Measurements from ENCODE around the gene SOS1.

The SOS1 gene

GRCh38 chr2:39154944-39155343 lies 34.1 kb upstream of the SOS1 start:
- no peak overlapping the region for H3K4me3 ChIP-seq (ENCODE audit: low read depth, low read length)
- TF ChIP-seq, protein P1, sequence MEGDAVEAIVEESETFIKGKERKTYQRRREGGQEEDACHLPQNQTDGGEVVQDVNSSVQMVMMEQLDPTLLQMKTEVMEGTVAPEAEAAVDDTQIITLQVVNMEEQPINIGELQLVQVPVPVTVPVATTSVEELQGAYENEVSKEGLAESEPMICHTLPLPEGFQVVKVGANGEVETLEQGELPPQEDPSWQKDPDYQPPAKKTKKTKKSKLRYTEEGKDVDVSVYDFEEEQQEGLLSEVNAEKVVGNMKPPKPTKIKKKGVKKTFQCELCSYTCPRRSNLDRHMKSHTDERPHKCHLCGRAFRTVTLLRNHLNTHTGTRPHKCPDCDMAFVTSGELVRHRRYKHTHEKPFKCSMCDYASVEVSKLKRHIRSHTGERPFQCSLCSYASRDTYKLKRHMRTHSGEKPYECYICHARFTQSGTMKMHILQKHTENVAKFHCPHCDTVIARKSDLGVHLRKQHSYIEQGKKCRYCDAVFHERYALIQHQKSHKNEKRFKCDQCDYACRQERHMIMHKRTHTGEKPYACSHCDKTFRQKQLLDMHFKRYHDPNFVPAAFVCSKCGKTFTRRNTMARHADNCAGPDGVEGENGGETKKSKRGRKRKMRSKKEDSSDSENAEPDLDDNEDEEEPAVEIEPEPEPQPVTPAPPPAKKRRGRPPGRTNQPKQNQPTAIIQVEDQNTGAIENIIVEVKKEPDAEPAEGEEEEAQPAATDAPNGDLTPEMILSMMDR (IDR thresholded peaks at IDR 0.05; ENCODE audit: borderline replicate concordance, insufficient read depth, low read depth, low read length): no peak

- TF ChIP-seq, protein P1 (IDR thresholded peaks at IDR 0.05; ENCODE audit: borderline replicate concordance, insufficient read depth, low read depth, low read length): no peak
- no peak overlapping the region for H3K4me3 ChIP-seq (ENCODE audit: low read depth, low read length)
These were observed 32.5 kb upstream of the SOS1 start for GRCh38 chr2:39153312-39153711.

- H3K4me3 ChIP-seq (ENCODE audit: low read depth, low read length): no peak overlapping the region
- TF ChIP-seq, protein P1 (IDR thresholded peaks at IDR 0.05; ENCODE audit: borderline replicate concordance, insufficient read depth, low read depth, low read length): no peak
These were observed 31.7 kb upstream of the SOS1 start for GRCh38 chr2:39152504-39152903.

DNA sequence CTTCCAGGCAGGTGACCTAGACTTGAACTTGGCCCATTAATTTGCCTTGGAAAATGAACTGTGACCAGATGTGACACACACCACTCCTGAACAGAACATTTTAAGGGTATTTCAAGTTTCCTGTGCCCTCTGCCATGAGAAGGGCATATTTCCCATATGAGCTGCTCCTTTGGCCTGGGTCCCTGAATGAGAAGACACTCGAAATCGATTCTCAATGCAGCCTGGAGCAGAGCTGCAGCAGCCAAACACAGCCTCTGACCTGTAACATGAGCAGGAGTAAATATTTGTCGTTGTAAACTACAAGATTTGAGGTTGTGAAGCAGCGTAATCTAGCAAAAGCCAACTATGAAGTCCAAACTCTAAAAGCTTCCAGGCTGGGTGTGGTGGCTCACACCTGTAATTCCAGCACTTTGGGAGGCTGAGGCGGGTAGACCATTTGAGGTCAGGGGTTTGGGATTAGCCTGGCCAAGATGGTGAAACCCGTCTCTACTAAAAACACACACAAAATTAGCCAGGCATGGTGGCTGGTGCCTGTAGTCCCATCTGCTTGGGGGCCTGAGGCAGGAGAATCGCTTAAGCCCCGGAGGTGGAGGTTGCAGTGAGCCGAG lies 30.1 kb upstream of the SOS1 start:
- no peak overlapping the region for H3K4me3 ChIP-seq (ENCODE audit: low read depth, low read length)
- TF ChIP-seq, protein P1 (IDR thresholded peaks at IDR 0.05; ENCODE audit: borderline replicate concordance, insufficient read depth, low read depth, low read length): no peak

GRCh38 chr2:39150102-39150562 lies 29.3 kb upstream of the SOS1 start:
- no peak overlapping the region for H3K4me3 ChIP-seq (ENCODE audit: low read depth, low read length)
- TF ChIP-seq, protein P1 (IDR thresholded peaks at IDR 0.05; ENCODE audit: borderline replicate concordance, insufficient read depth, low read depth, low read length): no peak

GRCh38 chr2:39146630-39147029 lies 25.8 kb upstream of the SOS1 start:
- TF ChIP-seq, protein P1 (IDR thresholded peaks at IDR 0.05; ENCODE audit: borderline replicate concordance, insufficient read depth, low read depth, low read length): no peak
- H3K4me3 ChIP-seq (ENCODE audit: low read depth, low read length): no peak overlapping the region

- TF ChIP-seq, protein P1 (IDR thresholded peaks at IDR 0.05; ENCODE audit: borderline replicate concordance, insufficient read depth, low read depth, low read length): no peak
- no peak overlapping the region for H3K4me3 ChIP-seq (ENCODE audit: low read depth, low read length)
These were observed 25.1 kb upstream of the SOS1 start for GRCh38 chr2:39145906-39146421.

Data from GM12875 (cell line).